ENCODE data around the gene MADD. TPM values are rescaled to one million over a fixed set of nuclear protein-coding genes. Genes with fewer than 3 reads are reported as not detected.

MADD gene
- total and polyA plus RNA-seq, 2 donors (not counting 1 experiment from before 2014, with no cell fraction given), result 56.8 to 108 TPM

- ChIA-PET POLR2A (interaction anchor here (0.5 to 1.4 kb wide), 3 partner anchors 12 to 292 kb away, joined by 3 to 8 read pairs (median 5); partner anchors contain the start of gene DDB2), CTCF (interaction anchor here (0.5 to 2.9 kb wide), 21 partner anchors 9 to 652 kb away, joined by 3 to 21 read pairs (median 5); partner anchors contain the start of genes ACP2, CSTPP1 and DDB2)
- WGBS (ENCODE audit: insufficient coverage), result 36% methylated on average over 9 of the region's 10 CpGs
- Mint-ChIP-seq H3K4me1 (peaks cover 2% of the 10 kb centered on the region), H3K4me3 (no peak overlapping the region), H3K27me3 (no peaks in the 10 kb centered on the region), H3K9me3 (ENCODE audit: insufficient read depth) (no peaks in the 10 kb centered on the region), H3K27ac (no peak overlapping the region)
- peaks cover 4% of the 10 kb centered on the region for H3K79me2 ChIP-seq (ENCODE audit: control insufficient read depth, insufficient read depth, low read length)
- H3K4me1 ChIP-seq (ENCODE audit: control insufficient read depth in 2 of 2, insufficient read depth in 2 of 2, low read length in 2 of 2), result no peaks in the 10 kb centered on the region
- H3K27me3 ChIP-seq (replicated peaks in 1 of 4; ENCODE audit: control extremely low read depth in 1 of 4, control insufficient read depth in 3 of 4, insufficient read depth in 4 of 4, low read length in 3 of 4), result no peaks in the 10 kb centered on the region
- H3K4me3 ChIP-seq (ENCODE audit: control extremely low read depth in 1 of 5, extremely low read depth in 1 of 5, insufficient read depth in 1 of 5, low read depth in 2 of 5, low read length in 4 of 5), result no peak overlapping the region
- peaks cover 0 to 3% of the 10 kb centered on the region in 2 experiments for H3K36me3 ChIP-seq (replicated peaks in 1 of 2; ENCODE audit: control extremely low read depth in 1 of 2, control insufficient read depth in 1 of 2, extremely low read depth in 1 of 2, insufficient read depth in 2 of 2, low read length in 1 of 2)
- no peak overlapping the region for H3K27ac ChIP-seq (ENCODE audit: low read length in 2 of 2)
- TF ChIP-seq CTCF (IDR thresholded peaks at IDR 0.05) (peak; percentile 42), EZH2 (IDR thresholded peaks at IDR 0.05; ENCODE audit: borderline replicate concordance, insufficient read depth, low read depth, low read length, poor library complexity, severe bottlenecking) (no peak)
- no peak overlapping the region for H3K9ac ChIP-seq (ENCODE audit: low read length)
- DNase-seq (peak; percentile 38), ATAC-seq (ENCODE audit: low read depth) (peak; percentile 72)
- H3K9me3 ChIP-seq (ENCODE audit: control extremely low read depth in 1 of 3, control insufficient read depth in 2 of 3, insufficient read depth in 1 of 3, low read length in 2 of 3), result no peaks in the 10 kb centered on the region
- no peaks in the 10 kb centered on the region for H4K20me1 ChIP-seq (ENCODE audit: control insufficient read depth, insufficient read depth, low read length, poor library complexity, severe bottlenecking)
- H3K4me2 ChIP-seq (replicated peaks; ENCODE audit: low read depth, low read length, poor library complexity, severe bottlenecking), result peak overlapping the region; percentile 26
- intact Hi-C loops (cut with micrococcal nuclease), result no loop called here
- peak overlapping the region; percentile 33 for H2AFZ ChIP-seq (ENCODE audit: insufficient read depth, low read depth, low read length, poor library complexity, severe bottlenecking)
Measured at GRCh38 chr11:47259232-47259977, 10.5 kb upstream of the MADD start.

- no peak for ATAC-seq (ENCODE audit: low read depth)
- Histone ChIP-seq H2AFZ (ENCODE audit: insufficient read depth, low read depth, low read length, poor library complexity, severe bottlenecking) (no peak overlapping the region), H3K9me3 (ENCODE audit: control extremely low read depth in 1 of 3, control insufficient read depth in 2 of 3, insufficient read depth in 1 of 3, low read length in 2 of 3) (no peaks in the 10 kb centered on the region), H3K4me1 (ENCODE audit: control insufficient read depth in 2 of 2, insufficient read depth in 2 of 2, low read length in 2 of 2) (peaks cover 2 to 3% of the 10 kb centered on the region in 2 donors), H3K27ac (ENCODE audit: low read length in 2 of 2) (no peak overlapping the region), H3K36me3 (replicated peaks in 1 of 2; ENCODE audit: control extremely low read depth in 1 of 2, control insufficient read depth in 1 of 2, extremely low read depth in 1 of 2, insufficient read depth in 2 of 2, low read length in 1 of 2) (no peaks in the 10 kb centered on the region), H4K20me1 (ENCODE audit: control insufficient read depth, insufficient read depth, low read length, poor library complexity, severe bottlenecking) (no peaks in the 10 kb centered on the region), H3K4me2 (replicated peaks; ENCODE audit: low read depth, low read length, poor library complexity, severe bottlenecking) (no peak overlapping the region), H3K27me3 (replicated peaks in 1 of 4; ENCODE audit: control extremely low read depth in 1 of 4, control insufficient read depth in 3 of 4, insufficient read depth in 4 of 4, low read length in 3 of 4) (no peaks in the 10 kb centered on the region), H3K4me3 (ENCODE audit: control extremely low read depth in 1 of 5, extremely low read depth in 1 of 5, insufficient read depth in 1 of 5, low read depth in 2 of 5, low read length in 4 of 5) (no peak overlapping the region), H3K9ac (ENCODE audit: low read length) (no peak overlapping the region), H3K79me2 (ENCODE audit: control insufficient read depth, insufficient read depth, low read length) (peaks cover 4% of the 10 kb centered on the region)
- ChIA-PET POLR2A (interaction anchor here (1.4 kb wide), 1 partner anchor 46 kb away, joined by 8 read pairs; the partner anchor contains the start of gene DDB2), CTCF (interaction anchor here (0.9 to 2.9 kb wide), 5 partner anchors 80 to 195 kb away, joined by 6 to 21 read pairs (median 9); no protein-coding TSS in a partner anchor)
- H3K4me1 Mint-ChIP-seq, result peaks cover 4% of the 10 kb centered on the region
- H3K27ac Mint-ChIP-seq, result no peak overlapping the region
- intact Hi-C loops (cut with micrococcal nuclease), result no loop called here
- H3K4me3 Mint-ChIP-seq, result no peak overlapping the region
- no peaks in the 10 kb centered on the region for H3K9me3 Mint-ChIP-seq (ENCODE audit: insufficient read depth)
- WGBS (ENCODE audit: insufficient coverage), result 95% methylated on average over 19 of the region's 19 CpGs
- DNase-seq, result no peak
- H3K27me3 Mint-ChIP-seq, result no peaks in the 10 kb centered on the region
- TF ChIP-seq EZH2 (IDR thresholded peaks at IDR 0.05; ENCODE audit: borderline replicate concordance, insufficient read depth, low read depth, low read length, poor library complexity, severe bottlenecking), result no peak
- no peak for TF ChIP-seq CTCF (IDR thresholded peaks at IDR 0.05)
Measured at GRCh38 chr11:47260366-47260765, 9.6 kb upstream of the MADD start.

Data from B cell (primary cell).